Ishikawa (cell line): ENCODE measurements around the gene C13orf46.
A peak's percentile ranks its signal among the peaks of the same experiment; 100 is the strongest.

Source experiments
- CEBPB ChIP-seq: IDR thresholded peaks from 2 replicates; pipeline ENCODE4 v1.6.1; 2012
- CREB1 ChIP-seq: IDR thresholded peaks from 2 replicates; pipeline ENCODE4 v1.6.1; 2012; ENCODE audit warnings: low read depth
- EGR1 ChIP-seq: IDR thresholded peaks from 2 replicates; pipeline ENCODE4 v1.6.1; 2012
- EP300 ChIP-seq: IDR thresholded peaks from 2 replicates; pipeline ENCODE4 v1.6.1; 2012; ENCODE audit warnings: borderline replicate concordance
- FOXM1 ChIP-seq: IDR thresholded peaks from 2 replicates; pipeline ENCODE4 v1.6.1; 2012; ENCODE audit warnings: low read depth, borderline replicate concordance
- MAX ChIP-seq: IDR thresholded peaks from 2 replicates; pipeline ENCODE4 v1.6.1; 2012
- NFIC ChIP-seq: IDR thresholded peaks from 2 replicates; pipeline ENCODE4 v1.6.1; 2012
- RAD21 ChIP-seq: IDR thresholded peaks from 2 replicates; pipeline ENCODE4 v1.6.1; 2012; ENCODE audit warnings: low read depth
- REST ChIP-seq: IDR thresholded peaks from 2 replicates; pipeline ENCODE4 v1.6.1; 2012; ENCODE audit warnings: low read depth, mild to moderate bottlenecking
- TAF1 ChIP-seq: IDR thresholded peaks from 2 replicates; pipeline ENCODE4 v1.6.1; 2012; ENCODE audit warnings: low read depth, mild to moderate bottlenecking
- TCF12 ChIP-seq: IDR thresholded peaks from 2 replicates; pipeline ENCODE4 v1.6.1; 2012; ENCODE audit warnings: low read depth
- TEAD4 ChIP-seq: IDR thresholded peaks from 2 replicates; pipeline ENCODE4 v1.6.1; 2012
- USF1 ChIP-seq: IDR thresholded peaks from 2 replicates; pipeline ENCODE4 v1.6.1; 2012
- YY1 ChIP-seq: IDR thresholded peaks from 2 replicates; pipeline ENCODE4 v1.6.1; 2012; ENCODE audit warnings: low read depth
- ZBTB7A ChIP-seq: IDR thresholded peaks from 2 replicates; pipeline ENCODE4 v1.6.1; 2012; ENCODE audit warnings: low read depth

C13orf46 gene

GRCh38 chr13:113976711-113977684 is 3.1 kb upstream of the C13orf46 start:
- TF ChIP-seq USF1 (no peak; the same call in 1 of the 2 replicates), EP300 (peak; percentile 41; the same call in 1 of the 2 replicates), REST (no peak), FOXM1 (no peak), RAD21 (no peak), EGR1 (no peak), CEBPB (no peak), CREB1 (no peak), TCF12 (peak; percentile 43), MAX (no peak; the same call in 1 of the 2 replicates), ZBTB7A (peak; percentile 85), TEAD4 (peak; percentile 86), TAF1 (no peak), YY1 (no peak), NFIC (peak; percentile 16; the same call in 1 of the 2 replicates)

GRCh38 chr13:113975416-113975815 is 1.5 kb upstream of the C13orf46 start:
- no peak for TF ChIP-seq TEAD4
- no peak for TF ChIP-seq ZBTB7A
- TF ChIP-seq TCF12 = no peak
- TF ChIP-seq REST = no peak
- no peak for TF ChIP-seq FOXM1
- TF ChIP-seq EP300 = no peak
- TF ChIP-seq NFIC = no peak
- no peak for TF ChIP-seq RAD21
- TF ChIP-seq MAX = no peak
- no peak for TF ChIP-seq CREB1
- TF ChIP-seq TAF1 = no peak
- TF ChIP-seq EGR1 = no peak
- no peak for TF ChIP-seq CEBPB

GRCh38 chr13:113974304-113975281 is 717 bp upstream of the C13orf46 start:
- TF ChIP-seq NFIC (no peak), EGR1 (no peak), FOXM1 (no peak), MAX (no peak)

- TF ChIP-seq MAX = no peak
- no peak for TF ChIP-seq FOXM1
- no peak for TF ChIP-seq CREB1
- no peak for TF ChIP-seq EP300
- no peak for TF ChIP-seq RAD21
These were observed 1.2 kb downstream of the C13orf46 start for GRCh38 chr13:113972451-113973217.
